HepG2 (cell line): Measurements from ENCODE around the gene SLC16A7.

ENCODE experiments used
- ARID2 ChIP-seq: sonication (generic); formaldehyde crosslinking; IDR thresholded peaks from 2 replicates; pipeline ENCODE4 v1.8.1; 2022; ENCODE audit warnings: mild to moderate bottlenecking, missing genetic modification reagents, borderline replicate concordance
- CBFB ChIP-seq: sonication (generic); formaldehyde crosslinking; IDR thresholded peaks from 2 replicates; pipeline ENCODE4 v1.4.0; 2020; ENCODE audit warnings: missing genetic modification reagents
- DNMT1 ChIP-seq: sonication (generic); formaldehyde crosslinking; IDR thresholded peaks from 2 replicates; pipeline ENCODE4 v1.5.1; 2020; ENCODE audit warnings: mild to moderate bottlenecking, missing genetic modification reagents
- FOXA3 ChIP-seq: IDR thresholded peaks from 2 replicates; pipeline ENCODE4 v1.6.1; 2016; ENCODE audit warnings: missing genetic modification reagents, missing compliant biosample characterization
- POLR2A ChIP-seq, 2 experiments: IDR thresholded peaks; 2 replicates each; pipeline ENCODE4 v1.6.1; 2011; ENCODE audit warnings: low read depth in 2 of 2, low read length in 2 of 2, mild to moderate bottlenecking in 1 of 2, moderate library complexity in 1 of 2; ENCODE audit not compliant: insufficient read depth in 1 of 2
- SALL2 ChIP-seq: sonication (generic); formaldehyde crosslinking; IDR thresholded peaks from 2 replicates; pipeline ENCODE4 v1.8.1; 2023; ENCODE audit warnings: mild to moderate bottlenecking, missing genetic modification reagents, inconsistent platforms
- SETDB1 ChIP-seq: sonication (generic); formaldehyde crosslinking; IDR thresholded peaks from 2 replicates; pipeline ENCODE4 v1.5.1; 2020; ENCODE audit warnings: missing genetic modification reagents, mild to moderate bottlenecking, borderline replicate concordance
- TAF1 ChIP-seq: sonication (generic); formaldehyde crosslinking; IDR thresholded peaks from 2 replicates; pipeline ENCODE4 v1.4.0; 2020; ENCODE audit warnings: missing genetic modification reagents
- TARDBP ChIP-seq: sonication (generic); formaldehyde crosslinking; IDR thresholded peaks from 2 replicates; pipeline ENCODE4 v1.8.0; 2022; ENCODE audit warnings: mild to moderate bottlenecking, missing genetic modification reagents
- ZNF362 ChIP-seq: sonication (generic); formaldehyde crosslinking; IDR thresholded peaks from 2 replicates; pipeline ENCODE4 v1.4.0; 2020; ENCODE audit warnings: missing genetic modification reagents, mild to moderate bottlenecking, borderline replicate concordance
- ZNF850 ChIP-seq: sonication (generic); formaldehyde crosslinking; conservative IDR thresholded peaks from 2 replicates; pipeline ENCODE4 v1.9.0; 2021; ENCODE audit warnings: mild to moderate bottlenecking, missing genetic modification reagents
- TF ChIP-seq, protein P1 (sequence below), 2 experiments: sonication (generic) in 1 of 2; formaldehyde crosslinking in 1 of 2; IDR thresholded peaks; 2 replicates each; pipeline versions ENCODE4 v1.5.1 to v1.6.1; 2011 to 2020; ENCODE audit warnings: borderline replicate concordance in 1 of 2, low read depth in 1 of 2, low read length in 1 of 2, mild to moderate bottlenecking in 1 of 2, missing genetic modification reagents in 1 of 2, moderate library complexity in 1 of 2

- TF ChIP-seq CBFB (CRISPR knock-in tag) (no peak), ZNF850 (CRISPR knock-in tag) (no peak), DNMT1 (CRISPR knock-in tag) (no peak), ZNF362 (CRISPR knock-in tag) (no peak), FOXA3 (no peak), POLR2A (IDR thresholded peaks at IDR 0.05; ENCODE audit: insufficient read depth in 1 of 2, low read depth in 2 of 2, low read length in 2 of 2) (no peak), TARDBP (CRISPR knock-in tag) (no peak), SETDB1 (CRISPR knock-in tag) (no peak), SALL2 (CRISPR knock-in tag) (no peak), TAF1 (CRISPR knock-in tag) (no peak), ARID2 (CRISPR knock-in tag) (no peak)
- TF ChIP-seq, protein P1, sequence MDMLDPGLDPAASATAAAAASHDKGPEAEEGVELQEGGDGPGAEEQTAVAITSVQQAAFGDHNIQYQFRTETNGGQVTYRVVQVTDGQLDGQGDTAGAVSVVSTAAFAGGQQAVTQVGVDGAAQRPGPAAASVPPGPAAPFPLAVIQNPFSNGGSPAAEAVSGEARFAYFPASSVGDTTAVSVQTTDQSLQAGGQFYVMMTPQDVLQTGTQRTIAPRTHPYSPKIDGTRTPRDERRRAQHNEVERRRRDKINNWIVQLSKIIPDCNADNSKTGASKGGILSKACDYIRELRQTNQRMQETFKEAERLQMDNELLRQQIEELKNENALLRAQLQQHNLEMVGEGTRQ (IDR thresholded peaks at IDR 0.05; ENCODE audit: low read depth, low read length): no peak
- TF ChIP-seq, protein P1 (CRISPR knock-in tag; IDR thresholded peaks at IDR 0.05; ENCODE audit: borderline replicate concordance): no peak
Observed at GRCh38 chr12:59594943-59595500, 807 bp upstream of the SLC16A7 start.
